Fibroblast of lung (primary cell): ENCODE results near the gene GSE1. TPM values are rescaled to one million over a fixed set of nuclear protein-coding genes. Genes with fewer than 3 reads are reported as not detected.

Experiments used
- DNase-seq, 2 donors: peaks; one replicate each; pipeline versions ENCODE4 v3.0.0 to v3.0.0-alpha.2; 2010; ENCODE audit warnings: low read depth in 2 of 2
- H2AFZ ChIP-seq: 2 replicates; pipeline ENCODE4 v1.5.1; 2012; ENCODE audit warnings: low read length, control low read depth, inconsistent platforms
- H3K27ac ChIP-seq: 2 replicates; pipeline ENCODE4 v1.5.1; 2011; ENCODE audit warnings: low read length, control low read depth; ENCODE audit not compliant: insufficient read depth
- H3K27me3 ChIP-seq: 2 replicates; pipeline ENCODE4 v1.5.1; 2011; ENCODE audit warnings: mild to moderate bottlenecking, low read length; ENCODE audit not compliant: control insufficient read depth, insufficient read depth
- H3K36me3 ChIP-seq: 2 replicates; pipeline ENCODE4 v1.5.1; 2011; ENCODE audit warnings: low read length; ENCODE audit not compliant: control insufficient read depth, insufficient read depth
- H3K4me1 ChIP-seq: 2 replicates; pipeline ENCODE4 v1.5.1; 2011; ENCODE audit warnings: low read length; ENCODE audit not compliant: control insufficient read depth, insufficient read depth; ENCODE audit errors: extremely low read depth
- H3K4me2 ChIP-seq: 2 replicates; pipeline ENCODE4 v1.5.1; 2011; ENCODE audit warnings: low read length, control low read depth; ENCODE audit not compliant: insufficient read depth; ENCODE audit errors: extremely low read depth
- H3K4me3 ChIP-seq, 4 experiments: fragments of 200-600 bp in 1 of 4; sonication (generic) in 1 of 4; replicated peaks in 1 of 4; 2 replicates each; pipeline ENCODE4 v1.5.1; 2011 to 2016; ENCODE audit warnings: low read length in 4 of 4, low read depth in 3 of 4, mild to moderate bottlenecking in 3 of 4, control low read depth in 2 of 4, inconsistent platforms in 1 of 4, mixed read lengths in 1 of 4; ENCODE audit not compliant: insufficient read depth in 1 of 4; ENCODE audit errors: control extremely low read depth in 1 of 4
- H3K79me2 ChIP-seq: 2 replicates; pipeline ENCODE4 v1.5.1; 2012; ENCODE audit warnings: mild to moderate bottlenecking, low read length, inconsistent platforms; ENCODE audit not compliant: control insufficient read depth, insufficient read depth
- H3K9ac ChIP-seq: 2 replicates; pipeline ENCODE4 v1.5.1; 2011; ENCODE audit warnings: mild to moderate bottlenecking, low read length, control low read depth; ENCODE audit not compliant: insufficient read depth
- H3K9me3 ChIP-seq: 2 replicates; pipeline ENCODE4 v1.5.1; 2012; ENCODE audit warnings: low read depth, low read length; ENCODE audit not compliant: control insufficient read depth, insufficient read depth
- H4K20me1 ChIP-seq: 2 replicates; pipeline ENCODE4 v1.5.1; 2011; ENCODE audit warnings: low read length; ENCODE audit not compliant: control insufficient read depth, insufficient read depth; ENCODE audit errors: extremely low read depth
- EZH2 ChIP-seq: IDR thresholded peaks from 2 replicates; pipeline ENCODE4 v1.5.1; 2012; ENCODE audit warnings: low read length, control low read depth, mild to moderate bottlenecking; ENCODE audit errors: missing control alignments
- polyA plus RNA-seq, 2 donors: library from polyadenylated mRNA; depleted of rRNA in 1 of 2; stranded (reverse) in 1 of 2; unstranded in 1 of 2; fragments of >200 nt; gene quantifications; 2 replicates each; pipeline ENCODE4 v1.2.1, GENCODE V29; 2011 to 2012; ENCODE audit warnings: missing spikeins in 1 of 2
- total RNA-seq: library from RNA; depleted of rRNA; stranded (reverse); fragments of >200 nt; gene quantifications from 2 replicates; pipeline ENCODE4 v1.2.1, GENCODE V29; 2014
- TF ChIP-seq, protein P1 (sequence below), 2 donors: IDR thresholded peaks in 1 of 2; conservative IDR thresholded peaks in 1 of 2; 1 replicate in 1 of 2; 2 replicates in 1 of 2; pipeline ENCODE4 v1.5.1; 2011 to 2012; ENCODE audit warnings: low read length in 2 of 2, control low read depth in 1 of 2, inconsistent platforms in 1 of 2, low read depth in 1 of 2, mild to moderate bottlenecking in 1 of 2

GSE1 gene
- total and polyA plus RNA-seq, 2 donors (not counting 1 experiment from before 2014, with no cell fraction given) = 11.0 to 35.7 TPM

DNA sequence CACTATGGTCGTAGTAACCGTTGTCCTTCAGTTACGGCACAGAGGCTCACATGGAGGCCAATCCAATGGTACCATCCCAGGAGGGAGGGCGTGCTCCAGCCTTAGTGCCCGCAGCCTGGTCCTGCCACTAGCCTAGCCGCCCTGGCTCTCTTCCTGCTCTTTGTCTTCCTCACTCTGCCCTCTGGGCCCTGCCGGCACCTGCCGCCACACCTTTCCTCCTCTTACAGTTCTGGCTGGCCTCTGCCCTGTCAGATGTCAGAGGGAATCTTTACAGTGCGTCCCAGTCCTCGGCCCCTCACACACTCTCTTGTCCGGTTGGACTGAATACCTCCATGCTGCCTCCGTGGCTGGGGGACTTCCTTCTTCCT is 52.2 kb downstream of the GSE1 start:
- Histone ChIP-seq H3K9ac (no peak overlapping the region), H3K36me3 (peaks cover 29% of the 10 kb centered on the region), H2AFZ (no peak overlapping the region), H3K4me2 (no peak overlapping the region), H3K79me2 (no peaks in the 10 kb centered on the region), H3K4me3 (no peak overlapping the region), H3K9me3 (no peaks in the 10 kb centered on the region), H3K4me1 (no peaks in the 10 kb centered on the region), H3K27me3 (no peaks in the 10 kb centered on the region), H3K27ac (no peak overlapping the region), H4K20me1 (no peaks in the 10 kb centered on the region)
- no peak for TF ChIP-seq EZH2
- TF ChIP-seq, protein P1, sequence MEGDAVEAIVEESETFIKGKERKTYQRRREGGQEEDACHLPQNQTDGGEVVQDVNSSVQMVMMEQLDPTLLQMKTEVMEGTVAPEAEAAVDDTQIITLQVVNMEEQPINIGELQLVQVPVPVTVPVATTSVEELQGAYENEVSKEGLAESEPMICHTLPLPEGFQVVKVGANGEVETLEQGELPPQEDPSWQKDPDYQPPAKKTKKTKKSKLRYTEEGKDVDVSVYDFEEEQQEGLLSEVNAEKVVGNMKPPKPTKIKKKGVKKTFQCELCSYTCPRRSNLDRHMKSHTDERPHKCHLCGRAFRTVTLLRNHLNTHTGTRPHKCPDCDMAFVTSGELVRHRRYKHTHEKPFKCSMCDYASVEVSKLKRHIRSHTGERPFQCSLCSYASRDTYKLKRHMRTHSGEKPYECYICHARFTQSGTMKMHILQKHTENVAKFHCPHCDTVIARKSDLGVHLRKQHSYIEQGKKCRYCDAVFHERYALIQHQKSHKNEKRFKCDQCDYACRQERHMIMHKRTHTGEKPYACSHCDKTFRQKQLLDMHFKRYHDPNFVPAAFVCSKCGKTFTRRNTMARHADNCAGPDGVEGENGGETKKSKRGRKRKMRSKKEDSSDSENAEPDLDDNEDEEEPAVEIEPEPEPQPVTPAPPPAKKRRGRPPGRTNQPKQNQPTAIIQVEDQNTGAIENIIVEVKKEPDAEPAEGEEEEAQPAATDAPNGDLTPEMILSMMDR (conservative IDR thresholded peaks at IDR 0.05 in 1 of 2, IDR thresholded peaks at IDR 0.05 in 1 of 2; ENCODE audit: low read depth in 1 of 2, low read length in 2 of 2) = no peak
- DNase-seq = no peak

DNA sequence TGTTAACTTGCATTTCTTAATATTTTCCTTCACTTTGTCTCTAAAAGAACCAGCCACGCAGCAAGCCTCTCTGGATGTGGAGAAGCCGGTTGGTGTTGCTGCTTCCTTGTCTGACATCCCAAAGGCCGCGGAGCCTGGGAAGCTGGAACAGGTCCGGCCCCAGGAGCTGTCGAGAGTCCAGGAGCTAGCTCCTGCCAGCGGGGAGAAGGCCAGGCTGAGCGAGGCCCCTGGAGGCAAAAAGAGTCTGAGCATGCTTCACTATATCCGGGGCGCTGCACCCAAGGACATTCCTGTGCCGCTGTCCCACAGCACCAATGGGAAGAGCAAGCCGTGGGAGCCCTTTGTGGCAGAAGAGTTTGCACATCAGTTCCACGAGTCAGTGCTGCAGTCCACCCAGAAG is 52.8 kb downstream of the GSE1 start:
- no peaks in the 10 kb centered on the region for H4K20me1 ChIP-seq
- no peak for DNase-seq

DNA sequence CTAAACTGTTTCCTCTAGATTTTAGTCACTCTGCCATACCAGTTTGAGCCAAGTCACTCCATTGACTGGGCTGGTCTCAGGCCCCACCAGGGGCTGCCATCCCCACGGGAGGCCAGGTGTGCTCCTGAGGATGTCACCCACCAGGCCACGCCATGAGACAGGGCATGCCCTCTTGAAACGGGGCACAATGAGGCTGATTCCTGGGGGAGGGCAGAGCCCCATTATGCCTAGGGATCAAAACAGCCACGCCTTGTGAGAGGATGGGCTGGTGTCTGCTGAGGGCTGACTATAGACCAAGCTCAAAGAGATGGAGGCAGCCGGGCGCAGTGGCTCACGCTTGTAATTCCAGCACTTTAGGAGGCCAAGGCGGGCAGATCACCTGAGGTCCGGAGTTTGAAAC is 54.1 kb downstream of the GSE1 start:
- no peaks in the 10 kb centered on the region for H3K4me1 ChIP-seq
- no peak overlapping the region for H2AFZ ChIP-seq
- TF ChIP-seq EZH2 = no peak
- TF ChIP-seq, protein P1 (conservative IDR thresholded peaks at IDR 0.05 in 1 of 2, IDR thresholded peaks at IDR 0.05 in 1 of 2; ENCODE audit: low read depth in 1 of 2, low read length in 2 of 2) = no peak
- H3K9ac ChIP-seq = no peak overlapping the region
- no peak overlapping the region for H3K27ac ChIP-seq
- no peaks in the 10 kb centered on the region for H4K20me1 ChIP-seq
- DNase-seq = no peak
- no peak overlapping the region for H3K4me2 ChIP-seq
- H3K4me3 ChIP-seq = no peak overlapping the region
- H3K36me3 ChIP-seq = peaks cover 32% of the 10 kb centered on the region
- no peaks in the 10 kb centered on the region for H3K9me3 ChIP-seq
- no peaks in the 10 kb centered on the region for H3K27me3 ChIP-seq
- no peaks in the 10 kb centered on the region for H3K79me2 ChIP-seq

More for the DNA sequence above, 52.8 kb downstream of the GSE1 start:
- TF ChIP-seq, protein P1 (conservative IDR thresholded peaks at IDR 0.05 in 1 of 2, IDR thresholded peaks at IDR 0.05 in 1 of 2; ENCODE audit: low read depth in 1 of 2, low read length in 2 of 2) = no peak
- no peak for TF ChIP-seq EZH2
- no peak overlapping the region for H3K4me2 ChIP-seq
- no peak overlapping the region for H3K9ac ChIP-seq
- no peak overlapping the region for H3K27ac ChIP-seq
- H3K79me2 ChIP-seq = no peaks in the 10 kb centered on the region
- H3K27me3 ChIP-seq = no peaks in the 10 kb centered on the region
- no peaks in the 10 kb centered on the region for H3K9me3 ChIP-seq
- peaks cover 29% of the 10 kb centered on the region for H3K36me3 ChIP-seq
- H2AFZ ChIP-seq = no peak overlapping the region
- no peaks in the 10 kb centered on the region for H3K4me1 ChIP-seq
- H3K4me3 ChIP-seq = no peak overlapping the region
